Erythroblast (primary cell): ENCODE data around the gene TNFSF12.

ENCODE experiments used
- GATA1 ChIP-seq: IDR thresholded peaks from 2 replicates; pipeline ENCODE4 v1.6.1; 2011; ENCODE audit warnings: low read depth, mild to moderate bottlenecking, control low read depth, low read length, moderate library complexity
- POLR2A ChIP-seq: IDR thresholded peaks from 2 replicates; pipeline ENCODE4 v1.6.1; 2011; ENCODE audit warnings: mild to moderate bottlenecking, low read length

DNA sequence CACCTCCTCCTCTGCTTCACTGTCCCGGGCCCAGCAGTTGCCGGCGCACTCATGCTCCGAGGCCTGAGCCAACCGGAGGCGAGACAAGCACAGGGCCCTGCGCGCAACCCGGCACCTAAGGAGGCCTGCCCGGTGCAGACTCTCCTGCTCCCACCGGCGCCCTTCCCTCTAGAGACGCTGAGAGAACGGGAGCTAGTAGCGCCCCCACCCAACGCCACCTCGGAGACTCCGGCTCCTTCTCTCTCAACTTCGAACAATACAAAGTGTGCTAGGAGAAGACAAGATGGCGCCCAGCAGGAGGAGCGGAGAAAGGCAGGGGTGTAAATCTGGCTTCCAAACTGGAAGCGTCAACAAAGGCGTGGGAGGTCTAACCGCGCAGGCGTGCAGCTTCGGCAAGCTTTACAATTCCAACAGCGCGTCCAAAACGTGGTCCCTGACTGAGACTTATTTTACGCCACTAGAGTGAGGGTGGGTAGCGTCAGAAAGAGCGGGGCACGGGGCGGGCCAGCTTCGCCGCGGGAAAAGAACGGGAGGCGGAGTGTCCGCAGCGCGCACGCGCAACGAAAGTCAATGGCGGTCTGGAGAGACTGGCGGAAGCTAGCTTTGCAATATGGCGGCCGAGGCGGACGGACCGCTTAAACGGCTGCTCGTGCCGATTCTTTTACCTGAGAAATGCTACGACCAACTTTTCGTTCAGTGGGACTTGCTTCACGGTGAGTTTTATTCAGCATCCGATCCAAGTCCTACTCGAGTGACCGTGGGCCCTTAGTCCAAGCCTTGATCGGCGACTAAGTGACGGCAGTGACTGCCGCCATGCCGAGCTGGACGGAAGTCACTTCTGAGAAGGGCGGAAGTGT lies 34.6 kb downstream of the TNFSF12 start, which contains the start of gene MPDU1:
- TF ChIP-seq POLR2A: peak; percentile 97
- TF ChIP-seq GATA1: no peak
